HPDE6-E6E7 (cell line): ENCODE results near the gene SLIT2.

Source experiments
- DNase-seq: peaks from one replicate; pipeline ENCODE4 v3.0.0; 2011; ENCODE audit warnings: missing footprints; ENCODE audit errors: extremely low spot score

Gene SLIT2

DNA sequence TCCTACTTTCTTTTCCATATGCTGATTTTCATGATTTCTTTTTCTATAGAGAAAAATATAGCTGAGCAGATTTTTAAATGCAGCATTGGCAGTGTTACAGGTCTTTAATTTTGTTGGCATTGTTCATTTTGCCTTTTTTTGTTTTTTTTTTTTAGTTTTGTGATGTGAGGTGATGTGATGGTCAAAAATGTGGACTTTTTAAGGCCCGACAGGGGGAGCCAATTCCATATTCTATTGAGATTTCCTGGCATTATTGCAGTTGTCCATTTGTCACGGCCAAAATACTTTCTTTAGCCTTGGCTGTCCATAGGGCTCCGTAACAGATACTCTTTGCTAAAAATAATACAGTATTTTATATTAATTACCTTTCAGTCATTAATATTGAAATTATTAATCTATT lies 47.8 kb downstream of the SLIT2 start:
- no peak for DNase-seq

DNA sequence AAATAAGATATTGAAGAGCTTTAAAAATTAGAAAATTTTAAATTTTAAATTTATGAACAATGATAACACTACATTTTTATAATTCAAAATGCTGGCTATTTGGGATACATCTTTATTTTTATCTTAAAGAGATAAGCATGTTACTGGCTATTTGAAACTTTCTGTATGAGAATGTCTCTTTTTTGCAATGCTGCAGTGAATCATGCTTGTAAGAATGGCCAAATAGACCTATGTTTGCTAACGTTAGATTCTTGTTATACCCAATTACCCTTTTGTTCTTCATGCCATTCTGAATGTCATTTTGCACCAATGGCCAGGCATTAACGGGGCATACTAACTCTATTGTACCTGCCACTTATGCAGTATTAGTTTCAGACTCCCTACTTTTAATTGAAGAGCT lies 49.5 kb downstream of the SLIT2 start:
- DNase-seq: no peak
